AG09309 (cell line): ENCODE results near the gene LINC00237.

Experiments used
- DNase-seq: peaks from one replicate; pipeline ENCODE4 v3.0.0-alpha.2; 2010; ENCODE audit warnings: low read depth
- H3K4me3 ChIP-seq: 2 replicates; pipeline ENCODE4 v1.5.1; 2011; ENCODE audit warnings: mild to moderate bottlenecking, low read depth, low read length, moderate library complexity; ENCODE audit not compliant: control insufficient read depth
- TF ChIP-seq, protein P1 (sequence below): IDR thresholded peaks from 2 replicates; pipeline ENCODE4 v1.5.1; 2011; ENCODE audit warnings: mild to moderate bottlenecking, low read depth, low read length, inconsistent platforms; ENCODE audit not compliant: insufficient read depth, control insufficient read depth; ENCODE audit errors: missing control alignments

Gene LINC00237

DNA sequence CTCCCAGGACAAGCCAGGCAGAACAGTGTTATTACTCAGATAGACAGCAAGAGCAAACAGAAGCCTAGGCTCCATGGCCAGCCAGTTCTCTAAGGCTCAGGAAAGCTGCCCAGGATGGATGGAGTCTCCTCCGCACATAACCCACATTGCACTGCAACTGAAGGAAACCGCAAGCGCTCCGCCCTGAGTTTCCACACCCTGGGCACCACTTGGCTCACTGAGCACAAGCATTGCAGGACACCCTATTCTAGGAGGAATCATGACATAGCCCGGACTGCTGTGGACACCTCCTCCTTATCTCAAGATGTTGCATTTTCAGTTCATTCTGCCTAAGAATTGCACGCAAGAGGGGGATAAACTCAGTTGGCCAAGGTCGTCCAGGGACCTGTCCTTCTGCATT is 42.9 kb downstream of the LINC00237 start:
- TF ChIP-seq, protein P1, sequence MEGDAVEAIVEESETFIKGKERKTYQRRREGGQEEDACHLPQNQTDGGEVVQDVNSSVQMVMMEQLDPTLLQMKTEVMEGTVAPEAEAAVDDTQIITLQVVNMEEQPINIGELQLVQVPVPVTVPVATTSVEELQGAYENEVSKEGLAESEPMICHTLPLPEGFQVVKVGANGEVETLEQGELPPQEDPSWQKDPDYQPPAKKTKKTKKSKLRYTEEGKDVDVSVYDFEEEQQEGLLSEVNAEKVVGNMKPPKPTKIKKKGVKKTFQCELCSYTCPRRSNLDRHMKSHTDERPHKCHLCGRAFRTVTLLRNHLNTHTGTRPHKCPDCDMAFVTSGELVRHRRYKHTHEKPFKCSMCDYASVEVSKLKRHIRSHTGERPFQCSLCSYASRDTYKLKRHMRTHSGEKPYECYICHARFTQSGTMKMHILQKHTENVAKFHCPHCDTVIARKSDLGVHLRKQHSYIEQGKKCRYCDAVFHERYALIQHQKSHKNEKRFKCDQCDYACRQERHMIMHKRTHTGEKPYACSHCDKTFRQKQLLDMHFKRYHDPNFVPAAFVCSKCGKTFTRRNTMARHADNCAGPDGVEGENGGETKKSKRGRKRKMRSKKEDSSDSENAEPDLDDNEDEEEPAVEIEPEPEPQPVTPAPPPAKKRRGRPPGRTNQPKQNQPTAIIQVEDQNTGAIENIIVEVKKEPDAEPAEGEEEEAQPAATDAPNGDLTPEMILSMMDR = no peak
- no peak overlapping the region for H3K4me3 ChIP-seq
- no peak for DNase-seq

DNA sequence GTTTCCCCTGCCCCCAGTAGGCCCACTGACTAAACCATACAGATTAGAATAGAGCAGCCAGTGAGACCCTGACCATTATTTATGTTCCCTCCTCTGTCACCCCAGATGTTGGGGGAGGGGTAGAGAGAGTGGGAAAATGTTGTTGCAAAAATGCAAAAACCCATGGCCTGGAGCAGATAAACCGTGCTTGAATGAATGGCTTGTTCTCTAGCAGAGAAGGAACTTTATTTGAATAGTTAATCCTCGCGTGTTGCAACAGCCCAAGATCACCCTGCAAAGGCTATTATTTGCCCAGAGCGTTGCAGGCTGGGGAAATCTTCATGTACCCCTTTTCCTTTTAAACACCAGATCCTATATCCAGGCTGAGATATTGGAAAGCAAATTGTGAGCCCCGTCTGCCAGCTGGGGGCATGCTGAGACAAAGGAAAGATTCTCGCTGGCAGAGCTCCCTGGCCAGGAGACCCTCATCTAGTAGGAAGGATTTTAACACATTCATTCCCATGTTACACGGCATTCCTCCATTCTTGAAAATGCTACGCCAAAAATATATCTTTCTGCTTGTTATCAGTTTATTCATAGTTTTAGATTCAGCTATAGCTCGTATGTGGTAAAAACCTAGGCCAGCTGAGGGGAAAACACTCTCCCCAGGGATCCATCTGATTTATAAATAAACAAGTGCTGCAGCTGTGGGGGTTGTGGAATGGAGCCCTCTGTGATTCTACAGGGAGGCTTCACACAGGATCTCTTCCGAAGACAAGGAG is 53.0 kb downstream of the LINC00237 start:
- DNase-seq = no peak
- H3K4me3 ChIP-seq = no peak overlapping the region
- TF ChIP-seq, protein P1 = no peak

DNA sequence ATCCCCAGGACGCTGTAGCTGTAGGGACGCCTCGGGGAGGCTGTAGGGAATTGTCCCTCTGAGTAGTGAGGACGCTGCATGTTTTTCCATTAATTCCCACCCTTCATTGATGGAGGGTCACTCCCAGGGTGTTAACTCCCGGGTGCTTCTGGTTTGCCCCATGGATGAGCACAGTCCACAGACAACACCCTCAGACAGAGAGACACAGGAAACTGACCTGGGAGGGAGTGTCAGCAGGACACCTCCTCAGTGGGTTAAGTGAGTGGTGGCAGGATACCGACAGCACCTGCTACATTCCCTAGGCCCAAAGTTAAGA is 53.5 kb downstream of the LINC00237 start:
- no peak for DNase-seq
- no peak overlapping the region for H3K4me3 ChIP-seq
- TF ChIP-seq, protein P1 = no peak

DNA sequence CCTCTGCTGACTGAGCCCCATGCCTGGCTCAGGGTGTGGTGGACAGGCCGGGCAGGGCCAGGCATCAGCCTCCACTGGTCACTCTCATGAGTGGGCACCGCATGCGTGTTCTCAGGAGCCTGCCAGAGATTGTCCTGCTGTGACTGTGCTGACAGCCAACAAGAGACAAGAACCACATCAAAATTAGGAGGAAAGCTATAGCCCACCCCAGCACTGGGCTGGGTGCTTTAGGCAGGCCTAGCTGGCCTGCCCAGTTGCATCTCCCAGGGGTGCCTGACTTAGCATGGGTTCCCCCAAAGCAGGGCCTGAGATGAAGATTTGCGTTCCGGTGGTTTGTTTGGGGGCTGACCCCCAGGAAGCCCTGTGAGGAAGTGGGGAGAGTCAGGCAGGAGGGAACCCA is 53.9 kb downstream of the LINC00237 start:
- TF ChIP-seq, protein P1 = no peak
- no peak for DNase-seq

DNA sequence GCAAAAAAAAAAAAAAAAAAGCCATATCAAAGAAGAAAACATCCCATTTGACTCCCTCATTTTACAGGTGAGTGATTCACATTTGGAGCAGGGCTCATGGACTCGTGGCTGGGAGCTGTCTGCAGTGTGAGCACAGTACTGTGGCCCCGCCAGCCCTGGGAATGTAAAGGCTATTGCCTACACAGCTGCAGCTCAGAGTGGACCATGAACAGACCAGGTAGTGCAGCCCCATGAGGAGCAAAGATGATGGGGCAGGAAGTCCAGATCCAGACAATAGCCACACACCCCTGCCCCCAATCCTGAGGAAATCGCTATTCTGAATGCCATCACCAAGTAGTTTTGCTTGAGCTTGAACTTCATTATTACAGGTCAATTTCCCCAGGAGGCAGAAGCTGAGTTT is 55.4 kb downstream of the LINC00237 start:
- no peak for DNase-seq
- H3K4me3 ChIP-seq = no peak overlapping the region
- TF ChIP-seq, protein P1 = no peak

More for the DNA sequence above, 53.9 kb downstream of the LINC00237 start:
- no peak overlapping the region for H3K4me3 ChIP-seq

DNA sequence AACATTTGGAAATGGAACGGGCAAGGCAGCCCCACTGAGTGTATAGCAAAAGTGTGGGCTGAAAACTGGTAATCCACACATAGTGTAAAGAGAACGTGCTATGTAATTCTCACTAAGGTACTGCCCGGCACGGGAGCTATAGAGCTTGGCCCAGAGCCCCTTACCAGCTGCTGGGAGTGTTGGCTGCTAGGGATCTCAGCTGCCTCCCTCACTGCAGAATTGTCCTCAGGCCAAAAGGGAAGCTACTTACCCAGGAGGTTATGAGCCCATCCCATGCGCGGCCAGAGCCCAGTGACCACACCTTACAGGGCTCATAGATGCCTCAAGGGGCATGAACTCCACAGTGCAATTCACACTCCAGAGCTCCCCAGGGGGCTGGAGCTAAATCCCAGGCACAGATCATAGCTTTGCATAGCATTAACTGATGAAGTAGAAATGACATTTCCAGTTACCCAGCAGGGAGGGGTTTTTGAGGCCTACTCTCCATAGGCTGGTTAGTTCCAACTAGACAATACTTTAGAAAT is 56.8 kb downstream of the LINC00237 start:
- no peak for DNase-seq
- TF ChIP-seq, protein P1 = no peak
- no peak overlapping the region for H3K4me3 ChIP-seq
